Measurements from ENCODE around the gene MYLIP. TPM values are rescaled to one million over a fixed set of nuclear protein-coding genes. Genes with fewer than 3 reads are reported as not detected.

MYLIP gene
- total RNA-seq, 1 donor from 2014 or later = 81.1 TPM

- H3K4me1 Mint-ChIP-seq (ENCODE audit: low read depth) = peaks cover 9% of the 10 kb centered on the region
- H3K4me3 Mint-ChIP-seq (ENCODE audit: low read depth) = no peak overlapping the region
- no peaks in the 10 kb centered on the region for H3K36me3 Mint-ChIP-seq (ENCODE audit: insufficient read depth)
- H3K9me3 Mint-ChIP-seq (ENCODE audit: low read depth) = no peaks in the 10 kb centered on the region
- no peak overlapping the region for H3K27ac Mint-ChIP-seq
- no peak for DNase-seq (ENCODE audit: low spot score, unreplicated experiment)
- TF ChIP-seq, protein P1, sequence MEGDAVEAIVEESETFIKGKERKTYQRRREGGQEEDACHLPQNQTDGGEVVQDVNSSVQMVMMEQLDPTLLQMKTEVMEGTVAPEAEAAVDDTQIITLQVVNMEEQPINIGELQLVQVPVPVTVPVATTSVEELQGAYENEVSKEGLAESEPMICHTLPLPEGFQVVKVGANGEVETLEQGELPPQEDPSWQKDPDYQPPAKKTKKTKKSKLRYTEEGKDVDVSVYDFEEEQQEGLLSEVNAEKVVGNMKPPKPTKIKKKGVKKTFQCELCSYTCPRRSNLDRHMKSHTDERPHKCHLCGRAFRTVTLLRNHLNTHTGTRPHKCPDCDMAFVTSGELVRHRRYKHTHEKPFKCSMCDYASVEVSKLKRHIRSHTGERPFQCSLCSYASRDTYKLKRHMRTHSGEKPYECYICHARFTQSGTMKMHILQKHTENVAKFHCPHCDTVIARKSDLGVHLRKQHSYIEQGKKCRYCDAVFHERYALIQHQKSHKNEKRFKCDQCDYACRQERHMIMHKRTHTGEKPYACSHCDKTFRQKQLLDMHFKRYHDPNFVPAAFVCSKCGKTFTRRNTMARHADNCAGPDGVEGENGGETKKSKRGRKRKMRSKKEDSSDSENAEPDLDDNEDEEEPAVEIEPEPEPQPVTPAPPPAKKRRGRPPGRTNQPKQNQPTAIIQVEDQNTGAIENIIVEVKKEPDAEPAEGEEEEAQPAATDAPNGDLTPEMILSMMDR (IDR thresholded peaks at IDR 0.05; ENCODE audit: unreplicated experiment) = no peak
- H3K27me3 Mint-ChIP-seq = peaks cover 6% of the 10 kb centered on the region
These were observed 61.3 kb downstream of the MYLIP start for GRCh38 chr6:16190214-16190613.

DNA sequence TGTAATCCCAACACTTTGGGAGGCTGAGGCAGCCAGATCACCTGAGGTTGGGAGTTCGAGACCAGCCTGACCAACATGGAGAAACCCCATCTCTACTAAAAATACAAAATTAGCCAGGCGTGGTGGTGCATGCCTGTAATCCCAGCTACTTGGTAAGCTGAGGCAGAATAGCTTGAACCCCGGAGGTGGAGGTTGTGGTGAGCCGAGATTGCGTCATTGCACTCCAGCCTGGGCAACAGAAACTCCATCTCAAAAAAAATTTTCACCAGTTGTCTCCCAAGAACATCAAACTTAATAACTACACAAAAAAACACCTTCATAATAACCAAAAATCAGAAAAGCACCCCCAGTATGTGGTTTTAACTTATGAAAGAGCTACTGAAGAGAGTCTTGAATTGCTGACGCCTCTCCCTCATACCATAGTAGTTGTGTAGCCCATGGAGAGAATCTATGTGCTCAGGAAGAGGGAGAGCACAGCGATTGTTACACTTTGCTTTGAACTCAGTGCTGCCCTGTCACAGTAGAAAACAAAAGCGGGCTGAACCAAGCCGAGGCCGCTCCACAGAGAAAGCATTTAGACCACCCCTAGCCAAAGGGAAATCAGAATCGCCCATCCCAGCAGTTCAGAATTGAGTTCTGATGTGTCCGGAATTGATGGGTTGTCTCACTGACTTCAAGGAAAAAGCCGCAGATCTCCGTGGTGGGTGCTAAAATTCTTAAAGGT is 67.5 kb downstream of the MYLIP start:
- Mint-ChIP-seq H3K4me1 (ENCODE audit: low read depth) (peaks cover 12% of the 10 kb centered on the region), H3K9me3 (ENCODE audit: low read depth) (no peaks in the 10 kb centered on the region), H3K36me3 (ENCODE audit: insufficient read depth) (no peaks in the 10 kb centered on the region), H3K4me3 (ENCODE audit: low read depth) (no peak overlapping the region), H3K27me3 (peaks cover 7% of the 10 kb centered on the region), H3K27ac (no peak overlapping the region)
- TF ChIP-seq, protein P1 (IDR thresholded peaks at IDR 0.05; ENCODE audit: unreplicated experiment) = no peak
- DNase-seq (ENCODE audit: low spot score, unreplicated experiment) = no peak

DNA sequence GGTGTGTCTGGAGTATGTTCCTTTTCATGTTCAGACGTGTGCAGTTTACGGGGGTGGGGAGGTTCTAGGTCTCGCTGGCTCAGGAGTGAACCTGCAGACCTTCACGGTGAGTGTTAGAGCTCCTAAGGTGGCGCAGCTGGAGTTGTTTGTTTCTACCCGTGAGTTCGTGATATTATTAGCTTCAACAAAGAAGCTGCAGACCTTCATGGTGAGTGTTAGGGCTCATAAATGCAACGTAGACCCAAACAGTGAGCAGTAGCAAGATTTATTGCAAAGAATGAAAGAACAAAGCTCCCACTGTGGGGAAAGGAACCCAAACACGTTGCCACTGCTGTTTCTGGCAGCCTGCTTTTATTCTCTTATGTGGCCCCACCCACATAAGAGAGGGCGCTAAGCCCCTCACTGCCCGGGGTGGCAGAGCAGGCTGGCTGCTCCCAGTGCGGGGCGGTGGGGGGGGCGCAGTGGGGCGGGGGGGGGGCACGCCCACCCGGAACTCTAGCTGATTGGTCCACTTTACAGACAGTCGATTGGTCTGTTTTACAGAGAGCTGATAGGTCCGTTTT is 68.2 kb downstream of the MYLIP start:
- Mint-ChIP-seq H3K27ac (no peak overlapping the region), H3K9me3 (ENCODE audit: low read depth) (no peaks in the 10 kb centered on the region), H3K27me3 (peaks cover 7% of the 10 kb centered on the region), H3K4me3 (ENCODE audit: low read depth) (no peak overlapping the region), H3K36me3 (ENCODE audit: insufficient read depth) (no peaks in the 10 kb centered on the region), H3K4me1 (ENCODE audit: low read depth) (peaks cover 16% of the 10 kb centered on the region)
- TF ChIP-seq, protein P1 (IDR thresholded peaks at IDR 0.05; ENCODE audit: unreplicated experiment) = no peak
- DNase-seq (ENCODE audit: low spot score, unreplicated experiment) = no peak

Small RNAs within 50 kb of the gene (microRNA-seq; reads per million reads assigned to microRNA genes)
- gene MIR4639 (ENCODE audit: borderline number of aligned reads, unreplicated experiment) = not detected

Other genes with a start within 250 kb of the MYLIP start
- 0.50 and 1.3 TPM in 2 replicates for gene GMPR, start 109.5 kb downstream of the MYLIP start, total RNA-seq